Adrenal gland (tissue), 12 donors: Measurements from ENCODE around the gene PTPN14. TPM values are rescaled to one million over a fixed set of nuclear protein-coding genes. Genes with fewer than 3 reads are reported as not detected.

Source experiments
- DNase-seq, 7 donors: peaks; one replicate each; pipeline ENCODE4 v3.0.0-alpha.2; 2019 to 2020
- H3K27ac ChIP-seq, 5 donors: fragments of 200-600 bp; sonication (generic) in 4 of 5; 1 replicate in 3 of 5; 2 replicates in 2 of 5; pipeline versions ENCODE4 v1.5.1 to v1.8.0; 2016 to 2020; ENCODE audit warnings: mild to moderate bottlenecking in 1 of 5
- H3K27me3 ChIP-seq: fragments of 200-600 bp; 2 replicates; pipeline ENCODE4 v1.8.0; 2021
- H3K36me3 ChIP-seq, 2 donors: fragments of 200-600 bp; replicated peaks in 1 of 2; 1 replicate in 1 of 2; 2 replicates in 1 of 2; pipeline versions ENCODE4 v1.5.1 to v1.8.0; 2018 to 2022
- H3K4me1 ChIP-seq, 2 donors: fragments of 200-600 bp; replicated peaks in 1 of 2; 1 replicate in 1 of 2; 2 replicates in 1 of 2; pipeline versions ENCODE4 v1.5.1 to v1.8.0; 2018 to 2021
- H3K4me3 ChIP-seq, 4 donors: fragments of 200-600 bp; sonication (generic) in 3 of 4; one replicate each; pipeline ENCODE4 v1.5.1; 2016 to 2018
- H3K9me3 ChIP-seq, 3 donors: fragments of 200-600 bp; sonication (generic) in 1 of 3; replicated peaks in 1 of 3; 1 replicate in 2 of 3; 2 replicates in 1 of 3; pipeline versions ENCODE4 v1.5.1 to v1.8.0; 2016 to 2021
- CTCF ChIP-seq, 6 experiments: fragments of 450-650 bp in 4 of 6; fragments of 200-600 bp in 2 of 6; sonication (generic) in 1 of 6; IDR thresholded peaks; 1 replicate in 5 of 6; 2 replicates in 1 of 6; pipeline versions ENCODE4 v1.5.1 to v1.8.0; 2016 to 2021; ENCODE audit warnings: antibody characterized with exemption in 6 of 6, mild to moderate bottlenecking in 2 of 6, moderate library complexity in 1 of 6
- POLR2A ChIP-seq, 2 donors: fragments of 450-650 bp; IDR thresholded peaks; one replicate each; pipeline ENCODE4 v1.6.1; 2017; ENCODE audit warnings: antibody characterized with exemption in 2 of 2, mild to moderate bottlenecking in 2 of 2, moderate library complexity in 1 of 2
- WGBS, 4 donors: extraction: QIAGEN DNeasy Blood & Tissue Kit in 2 of 4; methylation state at CpG; one replicate each; pipeline versions ENCODE4 v1.1.5 to v1.1.7; 2013 to 2017; 5-methylcytosine and 5-hydroxymethylcytosine counted together
- intact Hi-C, 2 donors: fragments of 100-400 bp; cut with DNase I; formaldehyde crosslinking; loops; one replicate each; pipeline versions ENCODE4 v1.14.1 to v1.15.0; 2022 to 2023
- polyA plus RNA-seq, 3 donors: library from polyadenylated mRNA; stranded (reverse); fragments of 200-250 nt in 2 of 3; fragments of 350-450 nt in 1 of 3; fragmentation: Illumina TruSeq in 1 of 3; extraction: RNeasy Lipid Tissue Mini Kit (QIAGEN cat#74804) in 1 of 3; gene quantifications; one replicate each; pipeline ENCODE4 v1.2.3, GENCODE V29; 2013 to 2014
- total RNA-seq, 9 donors: library from RNA; depleted of rRNA in 4 of 9; stranded (reverse); fragments of >200 nt in 4 of 9; fragments of 120-200 nt in 1 of 9; fragmentation: NEBNext Ultra II Directional in 1 of 9; extraction: Animal tissue kit (Norgen Biotek cat#: 25700) in 1 of 9; gene quantifications; one replicate each; pipeline versions ENCODE4 v1.1.0 to v1.2.4, GENCODE V29; 2013 to 2023
- donor health status: healthy with polysubstance abuse.
- donor health status: Bipolar disorder and iron deficiency.
- donor health status: DM: yes; HTN: yes; CAD: no.
- donor health status: DM: no; HTN: no; CAD: no.
- donor health status: DM: no; HTN: no; CAD: no.
- donor health status: DM: yes; HTN: yes; CAD: no.

Gene PTPN14
- total and polyA plus RNA-seq, 12 donors = 7.9 to 96.2 (median 32.0) TPM

DNA sequence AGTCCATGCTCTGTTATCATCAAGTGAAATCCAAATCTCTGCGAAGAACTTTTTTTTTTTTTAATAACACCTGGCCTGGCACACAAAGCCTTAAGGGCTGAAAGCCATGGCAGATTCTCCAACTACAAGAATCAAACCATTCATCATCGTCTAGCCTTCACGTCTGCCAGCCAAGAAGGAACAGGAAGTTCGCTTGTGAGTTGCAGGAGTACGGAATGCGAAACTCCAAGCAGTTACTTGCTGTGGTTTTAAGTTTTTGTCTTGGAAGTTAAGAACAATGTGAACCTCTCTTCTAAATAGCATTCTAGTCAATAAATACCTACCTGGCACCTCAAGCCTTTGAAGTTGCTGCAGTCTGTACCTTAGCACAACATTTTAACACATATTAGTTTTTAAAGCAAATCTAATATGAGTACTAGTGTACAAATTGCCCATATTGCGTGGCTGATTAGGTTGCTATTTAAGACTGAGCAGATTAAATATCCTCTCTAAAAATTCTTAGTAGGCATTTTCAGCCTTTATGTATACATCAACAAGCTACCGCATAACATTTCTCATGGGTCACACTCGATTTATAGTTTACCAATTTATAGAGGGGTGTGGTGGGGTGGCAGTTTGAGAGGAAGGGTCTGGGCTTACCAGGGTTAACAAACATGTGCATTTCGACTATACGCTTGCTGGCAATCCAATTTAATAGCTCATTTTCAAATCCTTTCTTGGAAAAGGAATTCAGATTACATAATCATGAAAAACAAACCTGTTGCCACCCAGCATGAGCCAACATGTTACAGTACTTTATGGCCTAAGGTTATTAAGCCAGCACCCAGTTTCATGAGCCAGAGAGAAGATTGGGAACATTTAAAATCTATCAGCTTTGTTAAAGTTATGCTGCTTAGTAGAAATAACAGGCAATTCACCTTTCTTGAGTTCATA, 22.2 kb upstream of the PTPN14 start:
- H3K27ac ChIP-seq = no peak overlapping the region
- H3K27me3 ChIP-seq = no peaks in the 10 kb centered on the region
- H3K4me3 ChIP-seq = no peak overlapping the region
- H3K4me1 ChIP-seq = no peaks in the 10 kb centered on the region
- 75 to 84% (median 78%) methylated on average over 11 of the region's 11 CpGs for WGBS, 4 donors
- intact Hi-C loops = no loop called here
- no peaks in the 10 kb centered on the region for H3K36me3 ChIP-seq
- peaks cover 0 to 5% (median 0%) of the 10 kb centered on the region in 3 donors for H3K9me3 ChIP-seq
- no peak for DNase-seq
- TF ChIP-seq POLR2A (IDR thresholded peaks at IDR 0.05) (no peak), CTCF (IDR thresholded peaks at IDR 0.05) (no peak)

GRCh38 chr1:214571281-214571680, 19.9 kb upstream of the PTPN14 start:
- intact Hi-C loops = no loop called here
- no peak for TF ChIP-seq CTCF (IDR thresholded peaks at IDR 0.05)
- no peak for TF ChIP-seq POLR2A (IDR thresholded peaks at IDR 0.05)
- no peaks in the 10 kb centered on the region for H3K9me3 ChIP-seq
- no peak for DNase-seq
- no peak overlapping the region for H3K27ac ChIP-seq
- H3K27me3 ChIP-seq = no peaks in the 10 kb centered on the region
- H3K36me3 ChIP-seq = no peaks in the 10 kb centered on the region
- no peak overlapping the region for H3K4me3 ChIP-seq
- no peaks in the 10 kb centered on the region for H3K4me1 ChIP-seq

DNA sequence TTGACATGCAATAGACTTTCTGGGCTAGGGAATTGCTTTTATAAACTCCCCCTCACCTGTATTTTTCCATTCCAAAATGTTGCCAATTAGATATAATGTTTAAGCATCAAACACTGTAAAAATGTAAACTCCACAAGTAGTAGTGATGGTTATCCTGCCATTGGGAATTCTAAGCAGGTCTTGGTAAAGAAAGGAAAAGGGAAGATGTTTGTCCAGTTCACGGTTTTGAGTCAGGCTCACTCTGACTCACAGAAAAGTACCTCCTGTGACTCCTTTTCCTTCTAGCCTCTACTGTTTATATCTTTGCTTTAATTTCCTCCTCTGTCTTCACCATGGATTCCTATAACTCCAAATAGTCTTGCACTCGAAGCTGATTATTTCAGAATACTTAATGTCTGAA, 19.0 kb upstream of the PTPN14 start:
- intact Hi-C loops = no loop called here
- no peak for DNase-seq
- Histone ChIP-seq H3K27ac (no peak overlapping the region), H3K9me3 (no peaks in the 10 kb centered on the region), H3K4me3 (no peak overlapping the region), H3K36me3 (no peaks in the 10 kb centered on the region), H3K27me3 (no peaks in the 10 kb centered on the region), H3K4me1 (no peaks in the 10 kb centered on the region)
- no peak for TF ChIP-seq CTCF (IDR thresholded peaks at IDR 0.05)
- TF ChIP-seq POLR2A (IDR thresholded peaks at IDR 0.05) = no peak
- WGBS, 4 donors = 54 to 73% (median 68%) methylated on average over 2 of the region's 2 CpGs

DNA sequence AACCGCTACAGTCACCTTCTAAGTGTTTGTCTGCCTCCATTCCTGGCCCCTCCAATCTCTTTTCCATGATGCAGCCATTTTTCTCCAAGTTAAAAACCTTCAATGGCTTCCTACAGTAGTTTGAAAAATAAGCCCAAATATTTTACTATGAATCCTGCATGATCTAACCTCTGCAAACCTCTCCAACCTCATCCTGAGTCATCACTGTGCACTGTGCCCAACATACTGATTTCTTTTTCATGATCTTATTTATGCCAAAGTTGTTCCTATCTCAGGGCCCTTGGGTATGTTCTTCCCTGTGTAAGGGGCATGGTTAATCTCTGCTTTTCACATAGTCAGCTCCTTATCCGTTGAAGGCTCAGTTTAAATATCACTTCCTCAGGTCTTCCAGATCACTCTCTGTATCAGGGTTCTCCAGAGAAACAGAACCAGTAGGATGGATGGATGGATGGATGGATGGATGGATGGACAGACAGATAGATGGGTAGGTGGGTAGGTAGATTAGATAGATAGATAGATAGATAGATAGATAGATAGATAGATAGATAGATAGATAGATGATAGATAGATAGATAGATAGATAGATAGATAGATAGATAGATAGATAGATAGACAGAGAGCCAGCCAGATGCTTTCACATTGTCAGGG, 18.1 kb upstream of the PTPN14 start:
- intact Hi-C loops = no loop called here
- WGBS, 4 donors = 78 to 84% (median 81%) methylated on average over 2 of the region's 2 CpGs
- no peaks in the 10 kb centered on the region for H3K36me3 ChIP-seq
- DNase-seq = no peak
- no peak overlapping the region for H3K27ac ChIP-seq
- TF ChIP-seq POLR2A (IDR thresholded peaks at IDR 0.05) (no peak), CTCF (IDR thresholded peaks at IDR 0.05) (no peak)
- no peaks in the 10 kb centered on the region for H3K4me1 ChIP-seq
- no peaks in the 10 kb centered on the region for H3K27me3 ChIP-seq
- no peaks in the 10 kb centered on the region for H3K9me3 ChIP-seq
- H3K4me3 ChIP-seq = no peak overlapping the region
